Endothelial cell of umbilical vein (primary cell): ENCODE data around the gene CXCR2. TPM values are rescaled to one million over a fixed set of nuclear protein-coding genes. Genes with fewer than 3 reads are reported as not detected.

Source experiments
- BruUV-seq: library from RNA; stranded (reverse); fragments of 400-500 nt; replicated peaks from 2 replicates; lab custom pipeline; 2021; lab: Mats Ljungman, UMichigan
- CTCF ChIA-PET: fragments of 300-600, 350-600 bp; sonication (Branson Sonifier 250); formaldehyde crosslinking; loops from one replicate; lab custom pipeline; 2021; ENCODE audit warnings: antibody characterized with exemption, inconsistent platforms; lab: Charles Lee
- POLR2A ChIA-PET: fragments of 300-600, 350-600 bp; sonication (Branson Sonifier 250); formaldehyde crosslinking; loops from one replicate; lab custom pipeline; 2021; ENCODE audit warnings: antibody characterized with exemption, inconsistent platforms; lab: Charles Lee
- DNase-seq: peaks from one replicate; pipeline ENCODE4 v3.0.0-alpha.2; 2011; ENCODE audit warnings: low read depth, low spot score
- FAIRE-seq: peaks from 2 replicates; lab custom pipeline; 2011; peaks lifted over from hg19 to GRCh38; lab: Jason Lieb, UNC
- H2AFZ ChIP-seq: 2 replicates; pipeline ENCODE4 v1.6.0; 2012; ENCODE audit warnings: low read depth, low read length, control low read depth, inconsistent platforms
- H3K27ac ChIP-seq: 2 replicates; pipeline ENCODE4 v1.5.1; 2011; ENCODE audit warnings: low read depth, mild to moderate bottlenecking, control low read depth, low read length, moderate library complexity; ENCODE audit not compliant: insufficient read depth
- H3K27me3 ChIP-seq, 2 experiments: 2 replicates each; pipeline versions ENCODE4 v1.6.0 to v1.6.1; 2011; ENCODE audit warnings: low read length in 2 of 2, mixed read lengths in 1 of 2; ENCODE audit not compliant: control insufficient read depth in 2 of 2, insufficient read depth in 2 of 2
- H3K36me3 ChIP-seq, 2 experiments: 2 replicates in 1 of 2; 3 replicates in 1 of 2; pipeline ENCODE4 v1.5.1; 2011; ENCODE audit warnings: low read length in 2 of 2, mild to moderate bottlenecking in 1 of 2, moderate library complexity in 1 of 2; ENCODE audit not compliant: control insufficient read depth in 2 of 2, insufficient read depth in 2 of 2; ENCODE audit errors: extremely low read depth in 1 of 2
- H3K4me1 ChIP-seq: 3 replicates; pipeline ENCODE4 v1.5.1; 2011; ENCODE audit warnings: mild to moderate bottlenecking, low read length; ENCODE audit not compliant: control insufficient read depth, insufficient read depth; ENCODE audit errors: extremely low read depth
- H3K4me2 ChIP-seq: 2 replicates; pipeline ENCODE4 v1.6.1; 2011; ENCODE audit warnings: low read length, control low read depth, mixed read lengths; ENCODE audit not compliant: insufficient read depth
- H3K4me3 ChIP-seq, 3 experiments: fragments of 200-600 bp in 1 of 3; sonication (generic), shearing (Covaris generic) in 1 of 3; replicated peaks in 1 of 3; 2 replicates each; pipeline ENCODE4 v1.5.1; 2011 to 2016; ENCODE audit warnings: control low read depth in 3 of 3, low read length in 3 of 3, mild to moderate bottlenecking in 2 of 3, inconsistent platforms in 1 of 3, low read depth in 1 of 3, moderate library complexity in 1 of 3; ENCODE audit not compliant: insufficient read depth in 1 of 3
- H3K79me2 ChIP-seq: 2 replicates; pipeline ENCODE4 v1.6.0; 2012; ENCODE audit warnings: low read length, inconsistent platforms; ENCODE audit not compliant: control insufficient read depth, insufficient read depth
- H3K9ac ChIP-seq: replicated peaks from 2 replicates; pipeline ENCODE3; 2011; ENCODE audit warnings: low read length, control low read depth; ENCODE audit not compliant: insufficient read depth; ENCODE audit errors: extremely low read depth
- H3K9me1 ChIP-seq: replicated peaks from 3 replicates; pipeline ENCODE4 v1.6.0; 2011; ENCODE audit warnings: mild to moderate bottlenecking, low read length; ENCODE audit not compliant: control insufficient read depth, insufficient read depth; ENCODE audit errors: extremely low read depth
- H3K9me3 ChIP-seq: replicated peaks from 2 replicates; pipeline ENCODE4 v1.5.1; 2012; ENCODE audit warnings: low read length, inconsistent platforms; ENCODE audit not compliant: control insufficient read depth, insufficient read depth
- H4K20me1 ChIP-seq: replicated peaks from 2 replicates; pipeline ENCODE3; 2011; ENCODE audit warnings: mild to moderate bottlenecking, low read length; ENCODE audit not compliant: control insufficient read depth, insufficient read depth; ENCODE audit errors: extremely low read depth
- CTCF ChIP-seq, 2 donors: IDR thresholded peaks; 1 replicate in 1 of 2; 2 replicates in 1 of 2; pipeline ENCODE4 v1.5.1; 2011; ENCODE audit warnings: low read length in 2 of 2, mild to moderate bottlenecking in 2 of 2, moderate library complexity in 2 of 2, control low read depth in 1 of 2, inconsistent platforms in 1 of 2, low read depth in 1 of 2; ENCODE audit not compliant: insufficient read depth in 1 of 2; ENCODE audit errors: extremely low read depth in 1 of 2
- EZH2 ChIP-seq: IDR thresholded peaks from 2 replicates; pipeline ENCODE4 v1.6.1; 2012; ENCODE audit warnings: borderline replicate concordance, low read depth, mild to moderate bottlenecking, moderate library complexity, low read length, inconsistent platforms; ENCODE audit not compliant: severe bottlenecking
- FOS ChIP-seq: IDR thresholded peaks from 2 replicates; pipeline ENCODE4 v1.6.1; 2011; ENCODE audit warnings: mild to moderate bottlenecking, low read length, moderate library complexity, borderline replicate concordance; ENCODE audit not compliant: insufficient read depth
- GATA2 ChIP-seq: IDR thresholded peaks from 2 replicates; pipeline ENCODE4 v1.7.0; 2011; ENCODE audit warnings: low read depth, mild to moderate bottlenecking, moderate library complexity, mixed read lengths, low read length; ENCODE audit not compliant: insufficient read length, insufficient read depth
- JUN ChIP-seq: IDR thresholded peaks from 2 replicates; pipeline ENCODE4 v1.6.1; 2011; ENCODE audit warnings: borderline replicate concordance, low read depth; ENCODE audit not compliant: insufficient read length, insufficient read depth
- MAX ChIP-seq: IDR thresholded peaks from 2 replicates; pipeline ENCODE4 v1.6.1; 2011; ENCODE audit not compliant: insufficient read depth, insufficient read length
- MYC ChIP-seq: IDR thresholded peaks from one replicate; pipeline ENCODE4 v1.6.1; 2011; ENCODE audit warnings: mild to moderate bottlenecking, low read depth, low read length
- POLR2A ChIP-seq: IDR thresholded peaks from 2 replicates; pipeline ENCODE4 v1.6.1; 2012; ENCODE audit warnings: low read depth, mild to moderate bottlenecking, control low read depth, low read length
- POLR2AphosphoS5 ChIP-seq: IDR thresholded peaks from 2 replicates; pipeline ENCODE4 v1.6.1; 2012; ENCODE audit warnings: low read depth, mild to moderate bottlenecking, control low read depth, low read length, moderate library complexity; ENCODE audit not compliant: insufficient read depth
- dilution Hi-C: fragments of 300-500 bp; cut with MboI; formaldehyde crosslinking; loops from one replicate; pipeline ENCODE4 v1.15.0; 2019; ENCODE audit warnings: low sequenced_read_pairs; ENCODE audit not compliant: extremely low pct_ligation_motif_present
- intact Hi-C: fragments of 100-400 bp; cut with micrococcal nuclease; formaldehyde crosslinking; loops from one replicate; pipeline ENCODE4 v1.10.0; 2022
- polyA plus RNA-seq, 4 experiments: library from polyadenylated mRNA; depleted of rRNA in 3 of 4; stranded (reverse) in 3 of 4; unstranded in 1 of 4; fragments of >200 nt; gene quantifications; 2 replicates each; pipeline versions ENCODE4 v1.2.1 to v1.2.3, GENCODE V29; 2011 to 2012; ENCODE audit warnings: missing spikeins in 1 of 4
- total RNA-seq: library from RNA; stranded (reverse); gene quantifications from 2 replicates; pipeline ENCODE4 v1.2.3, GENCODE V29; 2021

CXCR2 gene
- total and polyA plus RNA-seq, 2 donors (not counting 3 experiments of a cell fraction or from before 2014, with no cell fraction given) = not detected

- ChIA-PET POLR2A (no interaction called here), CTCF (interaction anchor here (1.2 to 1.3 kb wide), 2 partner anchors 11 kb away, joined by 3 to 4 read pairs; no protein-coding TSS in a partner anchor)
- Histone ChIP-seq H3K27me3 (peaks cover 5 to 14% of the 10 kb centered on the region in 2 experiments), H3K4me2 (no peak overlapping the region), H4K20me1 (no peaks in the 10 kb centered on the region), H2AFZ (no peak overlapping the region), H3K36me3 (no peaks in the 10 kb centered on the region), H3K27ac (no peak overlapping the region), H3K4me1 (no peaks in the 10 kb centered on the region), H3K9ac (no peak overlapping the region), H3K4me3 (no peak overlapping the region), H3K79me2 (no peaks in the 10 kb centered on the region), H3K9me1 (no peaks in the 10 kb centered on the region), H3K9me3 (no peaks in the 10 kb centered on the region)
- FAIRE-seq (no peak), DNase-seq (no peak)
- intact Hi-C loops = no loop called here
- no TSS peak for BruUV-seq
- no peak for TF ChIP-seq MYC
- no peak for TF ChIP-seq POLR2AphosphoS5
- no peak for TF ChIP-seq POLR2A
- TF ChIP-seq JUN = no peak
- no peak for TF ChIP-seq CTCF (IDR thresholded peaks at IDR 0.05; ENCODE audit: extremely low read depth in 1 of 2, insufficient read depth in 1 of 2, low read depth in 1 of 2, low read length in 2 of 2)
- TF ChIP-seq MAX = no peak
- no peak for TF ChIP-seq GATA2
- no peak for TF ChIP-seq EZH2
- no peak for TF ChIP-seq FOS
- dilution Hi-C loops = no loop called here
Observed at GRCh38 chr2:218180467-218181114, 54.8 kb downstream of the CXCR2 start.
